Measurements from ENCODE around the gene CCSER1.

CCSER1 gene

GRCh38 chr4:90237751-90238530 is 110.7 kb downstream of the CCSER1 start:
- no peak overlapping the region for H2AFZ ChIP-seq (ENCODE audit: low read depth, low read length)
- no peaks in the 10 kb centered on the region for H3K4me1 ChIP-seq (ENCODE audit: insufficient read depth, low read length)
- no peak for ATAC-seq (ENCODE audit: insufficient read depth, low read depth)
- no peaks in the 10 kb centered on the region for H3K79me2 ChIP-seq (ENCODE audit: insufficient read depth, low read length)
- no peaks in the 10 kb centered on the region for H3K27me3 ChIP-seq (ENCODE audit: insufficient read depth, low read length, poor library complexity)
- no peak for DNase-seq
- H3K27ac ChIP-seq (ENCODE audit: low read length), result no peak overlapping the region
- TF ChIP-seq, protein P1, sequence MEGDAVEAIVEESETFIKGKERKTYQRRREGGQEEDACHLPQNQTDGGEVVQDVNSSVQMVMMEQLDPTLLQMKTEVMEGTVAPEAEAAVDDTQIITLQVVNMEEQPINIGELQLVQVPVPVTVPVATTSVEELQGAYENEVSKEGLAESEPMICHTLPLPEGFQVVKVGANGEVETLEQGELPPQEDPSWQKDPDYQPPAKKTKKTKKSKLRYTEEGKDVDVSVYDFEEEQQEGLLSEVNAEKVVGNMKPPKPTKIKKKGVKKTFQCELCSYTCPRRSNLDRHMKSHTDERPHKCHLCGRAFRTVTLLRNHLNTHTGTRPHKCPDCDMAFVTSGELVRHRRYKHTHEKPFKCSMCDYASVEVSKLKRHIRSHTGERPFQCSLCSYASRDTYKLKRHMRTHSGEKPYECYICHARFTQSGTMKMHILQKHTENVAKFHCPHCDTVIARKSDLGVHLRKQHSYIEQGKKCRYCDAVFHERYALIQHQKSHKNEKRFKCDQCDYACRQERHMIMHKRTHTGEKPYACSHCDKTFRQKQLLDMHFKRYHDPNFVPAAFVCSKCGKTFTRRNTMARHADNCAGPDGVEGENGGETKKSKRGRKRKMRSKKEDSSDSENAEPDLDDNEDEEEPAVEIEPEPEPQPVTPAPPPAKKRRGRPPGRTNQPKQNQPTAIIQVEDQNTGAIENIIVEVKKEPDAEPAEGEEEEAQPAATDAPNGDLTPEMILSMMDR (IDR thresholded peaks at IDR 0.05; ENCODE audit: borderline replicate concordance, extremely low read depth, low read length, poor library complexity, severe bottlenecking), result no peak
- TF ChIP-seq EZH2 (IDR thresholded peaks at IDR 0.05; ENCODE audit: borderline replicate concordance, low read depth, low read length, severe bottlenecking), result no peak
- H3K36me3 ChIP-seq (ENCODE audit: insufficient read depth, low read length), result no peaks in the 10 kb centered on the region
- H3K4me2 ChIP-seq (ENCODE audit: insufficient read depth, low read length), result no peak overlapping the region
- H4K20me1 ChIP-seq (ENCODE audit: insufficient read depth, low read length), result no peaks in the 10 kb centered on the region
- H3K9ac ChIP-seq (ENCODE audit: low read depth, low read length), result no peak overlapping the region
- H3K9me3 ChIP-seq (ENCODE audit: insufficient read depth, low read length, severe bottlenecking), result no peaks in the 10 kb centered on the region
- H3K4me3 ChIP-seq (ENCODE audit: low read depth in 1 of 2, low read length in 2 of 2), result no peak overlapping the region

DNA sequence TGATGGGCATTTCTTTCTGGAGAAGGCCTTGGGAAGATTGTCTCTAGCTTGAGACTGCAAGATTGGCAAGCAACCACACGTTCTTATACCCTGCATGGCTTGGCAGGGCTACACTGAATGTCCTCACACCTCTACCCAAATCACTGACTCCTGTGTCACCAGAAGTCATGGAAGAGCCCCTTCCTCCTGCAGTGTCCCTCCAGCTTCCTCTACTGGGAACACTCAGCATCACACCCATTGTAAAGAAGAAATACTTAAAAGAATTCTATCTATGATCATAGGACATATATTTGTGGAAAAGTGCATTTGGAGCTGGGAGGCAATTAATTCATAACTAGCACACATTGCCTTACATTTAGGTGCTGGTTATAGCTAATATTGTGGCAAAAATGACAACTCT is 113.1 kb downstream of the CCSER1 start:
- H4K20me1 ChIP-seq (ENCODE audit: insufficient read depth, low read length), result no peaks in the 10 kb centered on the region
- no peaks in the 10 kb centered on the region for H3K9me3 ChIP-seq (ENCODE audit: insufficient read depth, low read length, severe bottlenecking)
- DNase-seq (no peak), ATAC-seq (ENCODE audit: insufficient read depth, low read depth) (no peak)
- H3K4me2 ChIP-seq (ENCODE audit: insufficient read depth, low read length), result no peak overlapping the region
- H3K79me2 ChIP-seq (ENCODE audit: insufficient read depth, low read length), result no peaks in the 10 kb centered on the region
- no peak overlapping the region for H3K27ac ChIP-seq (ENCODE audit: low read length)
- H3K27me3 ChIP-seq (ENCODE audit: insufficient read depth, low read length, poor library complexity), result no peaks in the 10 kb centered on the region
- no peak overlapping the region for H3K4me3 ChIP-seq (ENCODE audit: low read depth in 1 of 2, low read length in 2 of 2)
- no peak for TF ChIP-seq EZH2 (IDR thresholded peaks at IDR 0.05; ENCODE audit: borderline replicate concordance, low read depth, low read length, severe bottlenecking)
- TF ChIP-seq, protein P1 (IDR thresholded peaks at IDR 0.05; ENCODE audit: borderline replicate concordance, extremely low read depth, low read length, poor library complexity, severe bottlenecking), result no peak
- H3K4me1 ChIP-seq (ENCODE audit: insufficient read depth, low read length), result no peaks in the 10 kb centered on the region
- no peak overlapping the region for H3K9ac ChIP-seq (ENCODE audit: low read depth, low read length)
- H3K36me3 ChIP-seq (ENCODE audit: insufficient read depth, low read length), result no peaks in the 10 kb centered on the region
- H2AFZ ChIP-seq (ENCODE audit: low read depth, low read length), result no peak overlapping the region

DNA sequence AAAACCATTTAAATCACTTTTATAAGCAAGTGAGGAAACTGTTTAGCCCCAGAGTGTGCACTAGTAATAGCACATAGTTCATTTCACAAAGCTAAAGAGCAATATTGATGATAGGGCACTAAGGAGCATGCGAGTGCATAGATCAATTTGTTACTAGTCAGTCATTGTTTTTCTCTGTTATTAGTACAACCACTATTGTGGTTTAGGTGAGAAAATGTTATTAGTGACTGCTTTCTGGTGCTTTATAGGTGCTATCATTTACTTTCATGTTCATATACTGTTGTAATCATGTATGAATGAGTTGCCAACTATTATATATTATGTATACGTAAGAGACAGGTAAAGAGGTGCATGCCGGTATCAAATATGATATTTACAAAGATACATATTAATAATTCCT is 113.8 kb downstream of the CCSER1 start:
- no peak overlapping the region for H3K4me2 ChIP-seq (ENCODE audit: insufficient read depth, low read length)
- no peaks in the 10 kb centered on the region for H3K27me3 ChIP-seq (ENCODE audit: insufficient read depth, low read length, poor library complexity)
- H3K4me3 ChIP-seq (ENCODE audit: low read depth in 1 of 2, low read length in 2 of 2), result no peak overlapping the region
- H4K20me1 ChIP-seq (ENCODE audit: insufficient read depth, low read length), result no peaks in the 10 kb centered on the region
- no peaks in the 10 kb centered on the region for H3K36me3 ChIP-seq (ENCODE audit: insufficient read depth, low read length)
- H3K9me3 ChIP-seq (ENCODE audit: insufficient read depth, low read length, severe bottlenecking), result no peaks in the 10 kb centered on the region
- no peaks in the 10 kb centered on the region for H3K4me1 ChIP-seq (ENCODE audit: insufficient read depth, low read length)
- no peaks in the 10 kb centered on the region for H3K79me2 ChIP-seq (ENCODE audit: insufficient read depth, low read length)
- DNase-seq (no peak), ATAC-seq (ENCODE audit: insufficient read depth, low read depth) (no peak)
- no peak overlapping the region for H2AFZ ChIP-seq (ENCODE audit: low read depth, low read length)
- TF ChIP-seq EZH2 (IDR thresholded peaks at IDR 0.05; ENCODE audit: borderline replicate concordance, low read depth, low read length, severe bottlenecking), result no peak
- TF ChIP-seq, protein P1 (IDR thresholded peaks at IDR 0.05; ENCODE audit: borderline replicate concordance, extremely low read depth, low read length, poor library complexity, severe bottlenecking), result no peak
- no peak overlapping the region for H3K9ac ChIP-seq (ENCODE audit: low read depth, low read length)
- H3K27ac ChIP-seq (ENCODE audit: low read length), result no peak overlapping the region
